CD8-positive, alpha-beta memory T cell (primary cell): ENCODE data around the gene MPC1L. TPM values are rescaled to one million over a fixed set of nuclear protein-coding genes. Genes with fewer than 3 reads are reported as not detected.

Experiments
- polyA plus RNA-seq: library from polyadenylated mRNA; unstranded; fragments of 300-500 nt; fragmentation: Illumina TruSeq; gene quantifications from one replicate; pipeline ENCODE4 v1.2.3, GENCODE V29; 2021
- total RNA-seq, 2 experiments: library from RNA; stranded (reverse); gene quantifications; one replicate each; pipeline ENCODE4 v1.2.3, GENCODE V29; 2021

MPC1L gene
- total and polyA plus RNA-seq, 3 experiments from 2014 or later, result not detected

Other genes with a start within 250 kb of the MPC1L start
- 10 to 100 TPM; 68.0 to 69.4 TPM for gene ATP6AP2, start 42.5 kb upstream of the MPC1L start, total RNA-seq
- gene ATP6AP2, start 42.5 kb upstream of the MPC1L start, polyA plus RNA-seq, result 175 TPM
- 10 to 100 TPM; 16.5 to 16.7 TPM for gene CXorf38, start 24.1 kb downstream of the MPC1L start, total RNA-seq
- 38.0 TPM for gene CXorf38, start 24.1 kb downstream of the MPC1L start, polyA plus RNA-seq
- gene MED14, start 112.1 kb downstream of the MPC1L start, total RNA-seq, result 10 to 100 TPM; 39.6 to 42.1 TPM
- gene MED14, start 112.1 kb downstream of the MPC1L start, polyA plus RNA-seq, result 8.5 TPM